ENCODE measurements around the gene FREM2.

Gene FREM2

GRCh38 chr13:38703255-38703654 is 16.4 kb downstream of the FREM2 start:
- ChIA-PET CTCF (interaction anchor here (0.6 to 1.2 kb wide), 3 partner anchors 170 to 1038 kb away, joined by 3 to 5 read pairs (median 3); no protein-coding TSS in a partner anchor), POLR2A (no interaction called here)
- no peak for TF ChIP-seq MZF1 (tag by site-specific recombination; IDR thresholded peaks at IDR 0.05; ENCODE audit: borderline replicate concordance)
- TF ChIP-seq ZNF274 (IDR thresholded peaks at IDR 0.05; ENCODE audit: low read length), result no peak
- no peak for TF ChIP-seq ZNF274 (tag by site-specific recombination; IDR thresholded peaks at IDR 0.05; ENCODE audit: borderline replicate concordance)
- no peak for TF ChIP-seq TRIM28 (IDR thresholded peaks at IDR 0.05; ENCODE audit: borderline replicate concordance, low read length)
- no peak for TF ChIP-seq KLF10 (tag by site-specific recombination; IDR thresholded peaks at IDR 0.05)
- TF ChIP-seq ZBTB11 (tag by site-specific recombination; conservative IDR thresholded peaks at IDR 0.05; ENCODE audit: low read depth), result no peak
- no peak for TF ChIP-seq ZNF398 (tag by site-specific recombination; IDR thresholded peaks at IDR 0.05)
- TF ChIP-seq PRDM2 (tag by site-specific recombination; IDR thresholded peaks at IDR 0.05; ENCODE audit: borderline replicate concordance), result no peak
- TF ChIP-seq HOXA7 (CRISPR knock-in tag; IDR thresholded peaks at IDR 0.05; ENCODE audit: borderline replicate concordance), result no peak
- TF ChIP-seq MYNN (tag by site-specific recombination; IDR thresholded peaks at IDR 0.05; ENCODE audit: borderline replicate concordance), result no peak
- TF ChIP-seq BCL11B (tag by site-specific recombination; IDR thresholded peaks at IDR 0.05; ENCODE audit: low read depth), result no peak
- TF ChIP-seq WT1 (tag by site-specific recombination; IDR thresholded peaks at IDR 0.05), result no peak
- no peaks in the 10 kb centered on the region for H3K9me3 ChIP-seq (ENCODE audit: control insufficient read depth, insufficient read depth, low read depth, low read length)
- H3K27ac ChIP-seq (ENCODE audit: extremely low read depth, low read depth, low read length), result no peak overlapping the region
- H3K36me3 ChIP-seq (ENCODE audit: control insufficient read depth in 2 of 2, insufficient read depth in 1 of 2, low read length in 2 of 2), result no peaks in the 10 kb centered on the region
- no peak overlapping the region for H3K4me3 ChIP-seq (ENCODE audit: low read depth, low read length)
- H3K4me1 ChIP-seq (ENCODE audit: control insufficient read depth, insufficient read depth, low read length), result no peaks in the 10 kb centered on the region

GRCh38 chr13:38705365-38705764 is 18.5 kb downstream of the FREM2 start:
- H3K27ac ChIP-seq (ENCODE audit: extremely low read depth, low read depth, low read length), result no peak overlapping the region
- H3K4me1 ChIP-seq (ENCODE audit: control insufficient read depth, insufficient read depth, low read length), result no peaks in the 10 kb centered on the region
- H3K4me3 ChIP-seq (ENCODE audit: low read depth, low read length), result no peak overlapping the region
- H3K36me3 ChIP-seq (ENCODE audit: control insufficient read depth in 2 of 2, insufficient read depth in 1 of 2, low read length in 2 of 2), result no peaks in the 10 kb centered on the region
- no peak for TF ChIP-seq SP2 (tag by site-specific recombination; IDR thresholded peaks at IDR 0.05)
- no peak for TF ChIP-seq ZNF391 (tag by site-specific recombination; IDR thresholded peaks at IDR 0.05; ENCODE audit: borderline replicate concordance, low read depth)
- POLR2A ChIA-PET, result no interaction called here
- no peaks in the 10 kb centered on the region for H3K9me3 ChIP-seq (ENCODE audit: control insufficient read depth, insufficient read depth, low read depth, low read length)
- CTCF ChIA-PET, result no interaction called here
